ENCODE data around the gene SIGLEC9. TPM values are rescaled to one million over a fixed set of nuclear protein-coding genes. Genes with fewer than 3 reads are reported as not detected.
A peak's percentile ranks its signal among the peaks of the same experiment; 100 is the strongest.

Gene SIGLEC9
- total RNA-seq, 1 donor from 2014 or later: not detected

DNA sequence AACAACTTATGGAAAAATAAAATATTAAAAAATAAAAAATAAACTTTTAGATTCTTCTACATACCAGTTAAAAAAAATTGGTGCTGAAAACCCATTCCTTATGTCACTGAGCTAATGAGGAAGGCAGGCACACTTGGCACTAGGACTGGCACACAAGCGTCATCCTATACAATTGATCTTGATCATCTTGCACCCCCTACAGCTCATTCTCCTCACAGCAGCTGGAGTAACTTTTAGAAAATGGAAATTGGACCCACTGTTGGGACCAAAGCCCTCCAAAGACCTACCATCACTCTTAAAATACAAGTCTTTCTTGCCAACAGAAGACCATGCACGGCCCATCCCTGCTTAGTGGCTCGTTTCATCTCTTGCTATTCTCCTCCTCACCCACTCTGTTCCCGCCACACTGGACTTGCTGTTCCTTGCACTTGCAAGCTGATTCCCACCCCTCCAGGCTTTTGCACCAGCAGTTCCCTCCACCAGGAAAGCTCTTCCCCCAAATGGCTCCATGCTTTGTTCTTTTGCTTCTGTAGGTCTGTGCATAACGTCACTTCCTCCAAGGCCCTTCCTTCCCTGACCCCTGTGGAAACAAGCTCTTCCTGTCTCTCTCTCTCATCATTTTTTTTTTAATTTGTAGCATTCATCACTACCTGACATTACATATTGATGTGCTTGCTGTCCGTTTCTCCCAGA lies 28.1 kb upstream of the SIGLEC9 start:
- TF ChIP-seq, protein P1, sequence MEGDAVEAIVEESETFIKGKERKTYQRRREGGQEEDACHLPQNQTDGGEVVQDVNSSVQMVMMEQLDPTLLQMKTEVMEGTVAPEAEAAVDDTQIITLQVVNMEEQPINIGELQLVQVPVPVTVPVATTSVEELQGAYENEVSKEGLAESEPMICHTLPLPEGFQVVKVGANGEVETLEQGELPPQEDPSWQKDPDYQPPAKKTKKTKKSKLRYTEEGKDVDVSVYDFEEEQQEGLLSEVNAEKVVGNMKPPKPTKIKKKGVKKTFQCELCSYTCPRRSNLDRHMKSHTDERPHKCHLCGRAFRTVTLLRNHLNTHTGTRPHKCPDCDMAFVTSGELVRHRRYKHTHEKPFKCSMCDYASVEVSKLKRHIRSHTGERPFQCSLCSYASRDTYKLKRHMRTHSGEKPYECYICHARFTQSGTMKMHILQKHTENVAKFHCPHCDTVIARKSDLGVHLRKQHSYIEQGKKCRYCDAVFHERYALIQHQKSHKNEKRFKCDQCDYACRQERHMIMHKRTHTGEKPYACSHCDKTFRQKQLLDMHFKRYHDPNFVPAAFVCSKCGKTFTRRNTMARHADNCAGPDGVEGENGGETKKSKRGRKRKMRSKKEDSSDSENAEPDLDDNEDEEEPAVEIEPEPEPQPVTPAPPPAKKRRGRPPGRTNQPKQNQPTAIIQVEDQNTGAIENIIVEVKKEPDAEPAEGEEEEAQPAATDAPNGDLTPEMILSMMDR (IDR thresholded peaks at IDR 0.05): peak; percentile 12
- no peak for DNase-seq (ENCODE audit: extremely low spot score, unreplicated experiment)
- Mint-ChIP-seq H3K4me3 (ENCODE audit: unreplicated experiment) (no peak overlapping the region), H3K4me1 (ENCODE audit: unreplicated experiment) (peaks cover 3% of the 10 kb centered on the region), H3K27ac (ENCODE audit: unreplicated experiment) (no peak overlapping the region), H3K9me3 (ENCODE audit: unreplicated experiment) (no peaks in the 10 kb centered on the region), H3K36me3 (ENCODE audit: unreplicated experiment) (peaks cover 9% of the 10 kb centered on the region), H3K27me3 (ENCODE audit: unreplicated experiment) (no peaks in the 10 kb centered on the region)

DNA sequence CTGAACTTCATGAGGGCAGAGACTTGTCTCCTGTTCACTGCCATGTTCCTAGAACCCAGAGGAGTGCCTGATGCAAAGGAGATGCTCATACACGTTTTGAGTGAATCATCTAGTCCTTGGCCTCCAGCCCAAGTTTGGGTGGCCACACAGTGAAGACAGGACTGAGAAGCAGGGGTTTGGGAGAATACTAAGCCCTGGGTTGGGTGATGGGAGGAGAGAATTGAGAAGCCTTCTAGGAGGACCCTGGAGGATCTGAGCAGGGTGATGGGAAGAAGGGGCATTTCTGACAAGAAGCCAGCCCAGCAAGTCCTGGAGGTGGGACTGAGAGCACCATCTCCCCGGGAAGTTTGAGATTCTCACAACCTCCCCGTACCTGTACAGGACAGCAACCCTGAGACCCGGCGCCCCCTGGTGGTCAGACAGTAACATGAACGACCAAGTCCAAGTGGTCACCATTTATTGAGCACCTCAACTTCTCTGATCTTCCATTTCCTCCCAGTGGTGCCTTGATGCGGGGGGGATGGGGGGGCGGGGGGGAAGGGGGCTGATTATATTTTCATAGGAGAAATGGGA lies 27.5 kb upstream of the SIGLEC9 start:
- Mint-ChIP-seq H3K4me3 (ENCODE audit: unreplicated experiment) (no peak overlapping the region), H3K27ac (ENCODE audit: unreplicated experiment) (no peak overlapping the region), H3K36me3 (ENCODE audit: unreplicated experiment) (peaks cover 9% of the 10 kb centered on the region), H3K4me1 (ENCODE audit: unreplicated experiment) (peaks cover 3% of the 10 kb centered on the region), H3K27me3 (ENCODE audit: unreplicated experiment) (no peaks in the 10 kb centered on the region), H3K9me3 (ENCODE audit: unreplicated experiment) (no peaks in the 10 kb centered on the region)
- TF ChIP-seq, protein P1 (IDR thresholded peaks at IDR 0.05): peak; percentile 52
- DNase-seq (ENCODE audit: extremely low spot score, unreplicated experiment): no peak

DNA sequence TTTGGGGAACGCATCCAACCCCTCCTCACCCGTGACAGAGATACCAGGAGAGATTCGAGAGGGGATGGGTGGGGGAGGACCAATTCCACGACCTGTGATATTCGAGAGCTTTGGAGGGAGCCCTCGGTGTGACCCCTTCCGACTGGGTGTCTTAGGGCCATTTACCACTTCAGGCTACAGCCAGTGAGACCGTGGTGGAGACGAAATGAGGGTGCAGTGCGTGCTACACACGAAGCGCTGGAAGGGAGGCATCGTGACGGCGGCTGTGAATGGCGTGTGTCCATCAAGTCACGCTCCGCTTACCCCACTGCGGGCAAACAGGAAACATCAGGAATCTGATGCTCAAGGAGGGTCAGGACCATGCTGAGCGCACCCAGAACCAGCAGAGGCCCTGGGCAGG lies 26.9 kb upstream of the SIGLEC9 start:
- no peak for DNase-seq (ENCODE audit: extremely low spot score, unreplicated experiment)
- Mint-ChIP-seq H3K4me3 (ENCODE audit: unreplicated experiment) (no peak overlapping the region), H3K9me3 (ENCODE audit: unreplicated experiment) (no peaks in the 10 kb centered on the region), H3K27me3 (ENCODE audit: unreplicated experiment) (no peaks in the 10 kb centered on the region), H3K36me3 (ENCODE audit: unreplicated experiment) (peaks cover 13% of the 10 kb centered on the region), H3K4me1 (ENCODE audit: unreplicated experiment) (peaks cover 3% of the 10 kb centered on the region), H3K27ac (ENCODE audit: unreplicated experiment) (no peak overlapping the region)
- TF ChIP-seq, protein P1 (IDR thresholded peaks at IDR 0.05): no peak

DNA sequence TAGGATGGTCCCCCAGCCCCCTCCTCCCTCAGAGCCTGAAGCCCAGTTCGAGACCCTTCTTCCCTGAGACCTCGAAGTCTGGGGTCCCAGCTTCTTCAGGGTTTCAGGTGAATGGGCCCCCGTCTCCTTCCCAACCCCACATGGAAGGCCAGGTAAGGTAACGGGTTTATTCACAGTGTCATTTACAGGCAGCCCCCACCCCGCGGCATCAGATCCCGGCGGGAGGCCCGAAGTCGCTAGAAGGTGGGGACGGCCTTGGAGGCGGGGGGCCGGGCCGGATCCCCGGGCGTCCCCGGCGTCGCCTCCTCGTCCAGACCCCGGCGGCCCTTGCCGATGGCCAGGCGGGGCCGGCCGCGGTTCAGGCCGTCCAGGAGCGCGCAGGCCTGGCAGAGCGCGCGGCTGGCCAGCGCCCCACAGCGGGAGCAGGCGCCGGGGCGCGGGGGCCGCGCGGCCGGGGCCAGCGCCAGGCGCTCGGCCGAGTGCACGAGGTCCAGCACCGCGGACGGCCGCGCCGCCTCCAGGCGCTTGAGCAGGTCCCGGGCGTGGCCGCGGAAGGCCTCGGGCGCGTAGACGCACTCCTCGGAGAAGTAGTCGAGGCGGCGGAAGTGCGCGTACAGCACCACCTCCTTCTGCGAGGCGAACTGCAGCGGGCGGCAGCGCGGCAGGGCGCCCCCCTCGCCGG lies 26.2 kb upstream of the SIGLEC9 start:
- DNase-seq (ENCODE audit: extremely low spot score, unreplicated experiment): no peak
- no peaks in the 10 kb centered on the region for H3K9me3 Mint-ChIP-seq (ENCODE audit: unreplicated experiment)
- no peak overlapping the region for H3K27ac Mint-ChIP-seq (ENCODE audit: unreplicated experiment)

DNA sequence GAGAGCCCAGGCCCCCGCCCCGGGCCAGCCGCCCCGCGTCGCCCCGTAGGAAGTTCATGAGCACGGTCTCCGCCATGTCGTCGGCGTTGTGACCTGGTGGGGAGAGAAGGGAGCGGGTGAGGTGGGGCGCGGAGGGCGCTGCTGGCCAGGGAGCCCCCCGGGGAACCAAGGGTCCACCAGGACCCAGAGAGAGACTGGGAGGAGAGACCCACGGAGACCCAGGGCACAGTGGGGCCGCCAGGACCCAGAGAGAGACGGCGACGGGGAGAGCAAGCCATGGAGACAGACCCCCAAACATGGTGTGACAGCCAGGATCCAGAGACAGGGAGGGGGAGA lies 25.7 kb upstream of the SIGLEC9 start:
- H3K4me3 Mint-ChIP-seq (ENCODE audit: unreplicated experiment): no peak overlapping the region

More for the DNA sequence above, 26.2 kb upstream of the SIGLEC9 start:
- Mint-ChIP-seq H3K36me3 (ENCODE audit: unreplicated experiment) (peaks cover 16% of the 10 kb centered on the region), H3K4me1 (ENCODE audit: unreplicated experiment) (peaks cover 3% of the 10 kb centered on the region), H3K4me3 (ENCODE audit: unreplicated experiment) (no peak overlapping the region), H3K27me3 (ENCODE audit: unreplicated experiment) (no peaks in the 10 kb centered on the region)
- TF ChIP-seq, protein P1 (IDR thresholded peaks at IDR 0.05): no peak

More for the DNA sequence above, 25.7 kb upstream of the SIGLEC9 start:
- Mint-ChIP-seq H3K27ac (ENCODE audit: unreplicated experiment) (no peak overlapping the region), H3K9me3 (ENCODE audit: unreplicated experiment) (no peaks in the 10 kb centered on the region), H3K27me3 (ENCODE audit: unreplicated experiment) (no peaks in the 10 kb centered on the region), H3K4me1 (ENCODE audit: unreplicated experiment) (peaks cover 3% of the 10 kb centered on the region), H3K36me3 (ENCODE audit: unreplicated experiment) (peaks cover 16% of the 10 kb centered on the region)
- no peak for DNase-seq (ENCODE audit: extremely low spot score, unreplicated experiment)
- TF ChIP-seq, protein P1 (IDR thresholded peaks at IDR 0.05): no peak

Data from osteocyte (in vitro differentiated cells).